Upper lobe of left lung (tissue), 4 donors: ENCODE results near the gene PTPN21.

Experiments used
- EP300 ChIP-seq, 4 donors: sonication (generic); formaldehyde crosslinking; IDR thresholded peaks; one replicate each; pipeline ENCODE4 v1.5.1; 2017; ENCODE audit warnings: antibody characterized with exemption in 4 of 4, control low read depth in 2 of 4
- POLR2A ChIP-seq, 4 donors: fragments of 450-650 bp; IDR thresholded peaks; one replicate each; pipeline ENCODE4 v1.5.1; 2016 to 2017; ENCODE audit warnings: antibody characterized with exemption in 4 of 4, mild to moderate bottlenecking in 2 of 4

DNA sequence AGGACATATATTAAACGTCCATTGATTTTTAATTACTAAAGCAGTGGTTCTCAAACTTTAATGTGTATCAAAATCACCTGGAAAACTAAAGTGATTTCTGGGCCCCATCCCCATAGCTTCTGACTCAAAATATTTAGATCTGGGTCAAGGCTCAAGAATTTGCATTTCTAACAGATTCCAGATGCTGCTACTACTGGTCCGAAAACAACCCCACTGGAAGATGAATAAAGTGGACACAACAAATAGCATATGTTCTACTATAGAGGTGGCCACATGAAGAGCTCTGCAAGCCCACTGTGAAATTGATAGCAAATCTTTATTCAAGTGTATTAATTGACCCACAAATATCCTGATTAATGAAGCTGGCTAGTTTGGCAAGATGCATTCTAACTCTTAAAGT, 99.9 kb downstream of the PTPN21 start:
- TF ChIP-seq EP300 (IDR thresholded peaks at IDR 0.05) (no peak), POLR2A (IDR thresholded peaks at IDR 0.05) (no peak)
